ENCODE results near the gene HDHD2.

The HDHD2 gene

DNA sequence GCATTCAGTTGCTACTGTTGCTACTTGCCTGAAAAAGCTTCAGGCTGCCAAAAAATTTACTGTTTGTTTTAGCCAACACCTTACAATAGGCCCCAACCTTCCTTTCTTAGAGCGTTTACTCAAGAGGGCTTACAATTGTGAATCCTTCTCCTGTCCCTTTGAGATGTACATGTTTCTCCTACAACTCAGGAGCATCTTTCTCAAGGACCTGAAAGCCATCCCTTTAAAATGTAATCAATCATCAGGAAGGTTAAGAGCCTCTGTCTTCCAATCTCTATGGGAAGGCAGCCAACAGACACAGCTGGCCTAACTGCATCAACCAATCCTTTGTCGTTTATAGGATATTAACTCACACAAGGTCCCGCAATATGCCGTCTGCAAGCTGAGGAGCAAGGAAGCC lies 29.2 kb upstream of the HDHD2 start:
- no peak overlapping the region for H3K4me3 ChIP-seq (ENCODE audit: low read depth, low read length)
- no peak for DNase-seq (ENCODE audit: low read depth)
- TF ChIP-seq CTCF (IDR thresholded peaks at IDR 0.05; ENCODE audit: low read depth, low read length, missing control alignments) = no peak
- in situ Hi-C loops (cut with HindIII; ENCODE audit: low sequenced_read_pairs) = no loop called here

DNA sequence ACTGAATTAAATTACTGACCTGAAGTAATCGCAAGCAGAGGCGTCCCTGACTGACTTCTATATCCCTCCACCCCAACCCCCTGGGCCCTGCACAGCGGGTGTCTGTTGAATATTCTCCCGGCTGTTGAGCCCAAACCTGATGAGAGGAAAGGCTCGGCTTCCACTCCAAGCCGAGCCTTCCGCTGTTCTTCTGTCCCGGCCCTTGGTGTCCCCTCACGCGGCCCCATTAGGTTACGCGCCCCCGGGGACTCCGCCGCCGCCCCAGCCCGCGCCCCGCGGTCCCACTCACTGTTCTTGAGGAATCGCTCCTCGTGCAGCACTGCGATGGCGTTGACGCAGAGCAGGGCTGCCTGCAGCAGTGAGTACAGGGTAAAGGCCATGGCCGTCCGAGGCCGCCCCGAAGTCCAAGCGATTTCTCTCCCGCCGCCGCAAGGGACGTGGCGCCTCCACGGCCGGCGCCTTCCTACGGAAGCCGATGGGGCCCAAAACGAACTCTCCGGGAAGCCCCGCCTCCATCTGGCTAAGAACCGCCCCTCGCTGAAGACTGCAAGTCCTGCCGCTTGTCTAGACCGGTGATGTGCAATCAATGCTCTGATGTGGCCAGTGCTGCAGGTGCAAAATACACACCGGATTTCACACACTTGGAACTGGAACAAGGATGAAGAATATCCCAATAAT lies 25.7 kb upstream of the HDHD2 start, which contains the start of gene IER3IP1:
IER3IP1 (minus strand) TSS at position 467 of the 678 bp plus-strand sequence; CDS start at position 380, 87 bp downstream.
- in situ Hi-C loops (cut with HindIII; ENCODE audit: low sequenced_read_pairs) = no loop called here
- TF ChIP-seq CTCF (IDR thresholded peaks at IDR 0.05; ENCODE audit: low read depth, low read length, missing control alignments) = no peak
- peak; percentile 80 for DNase-seq (ENCODE audit: low read depth)
- H3K4me3 ChIP-seq (ENCODE audit: low read depth, low read length) = peak within 1 kb of the TSS; percentile 98

- in situ Hi-C loops (cut with HindIII; ENCODE audit: low sequenced_read_pairs) = no loop called here
- DNase-seq (ENCODE audit: low read depth) = no peak
- H3K4me3 ChIP-seq (ENCODE audit: low read depth, low read length) = peak overlapping the region; percentile 98
- TF ChIP-seq CTCF (IDR thresholded peaks at IDR 0.05; ENCODE audit: low read depth, low read length, missing control alignments) = no peak
Observed at GRCh38 chr18:47175283-47175897, 25.1 kb upstream of the HDHD2 start.

DNA sequence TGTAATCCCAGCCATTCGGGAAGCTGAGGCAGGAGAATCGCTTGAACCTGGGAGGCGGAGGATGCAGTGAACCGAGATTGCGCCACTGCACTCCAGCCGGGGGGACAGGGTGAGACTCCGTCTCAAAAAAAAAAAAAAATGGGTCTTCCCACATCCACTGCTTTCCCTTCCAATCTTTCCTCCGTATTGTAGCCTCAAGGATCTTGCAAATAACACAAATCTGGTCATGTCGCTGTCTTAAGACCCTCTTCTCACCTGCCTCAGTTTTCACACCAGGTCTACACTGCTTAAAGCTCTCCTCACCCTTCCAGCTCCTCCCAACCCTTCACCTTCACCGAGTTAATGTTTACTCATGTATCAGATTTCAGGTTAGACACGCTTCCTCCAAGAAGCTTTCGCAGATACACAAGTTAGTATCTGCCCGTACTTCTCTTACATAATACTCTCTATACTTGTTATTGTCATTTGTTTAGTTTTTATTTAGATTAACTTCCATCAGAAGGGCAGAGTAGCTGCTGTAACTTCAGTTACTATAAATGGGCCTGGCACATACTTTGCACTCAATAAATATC lies 24.3 kb upstream of the HDHD2 start:
- DNase-seq (ENCODE audit: low read depth) = no peak
- TF ChIP-seq CTCF (IDR thresholded peaks at IDR 0.05; ENCODE audit: low read depth, low read length, missing control alignments) = no peak
- H3K4me3 ChIP-seq (ENCODE audit: low read depth, low read length) = peak overlapping the region; percentile 98
- in situ Hi-C loops (cut with HindIII; ENCODE audit: low sequenced_read_pairs) = no loop called here

GRCh38 chr18:47172476-47172875 lies 22.2 kb upstream of the HDHD2 start:
- H3K4me3 ChIP-seq (ENCODE audit: low read depth, low read length) = no peak overlapping the region
- TF ChIP-seq CTCF (IDR thresholded peaks at IDR 0.05; ENCODE audit: low read depth, low read length, missing control alignments) = no peak
- DNase-seq (ENCODE audit: low read depth) = no peak
- in situ Hi-C loops (cut with HindIII; ENCODE audit: low sequenced_read_pairs) = no loop called here

GRCh38 chr18:47168913-47169312 lies 18.6 kb upstream of the HDHD2 start:
- in situ Hi-C loops (cut with HindIII; ENCODE audit: low sequenced_read_pairs) = no loop called here
- no peak for DNase-seq (ENCODE audit: low read depth)
- no peak overlapping the region for H3K4me3 ChIP-seq (ENCODE audit: low read depth, low read length)
- TF ChIP-seq CTCF (IDR thresholded peaks at IDR 0.05; ENCODE audit: low read depth, low read length, missing control alignments) = no peak
